GM13976 (cell line): ENCODE results near the gene SMIM20.

Source experiments
- DNase-seq: peaks from one replicate; pipeline ENCODE4 v3.0.0; 2012; ENCODE audit warnings: low spot score
- CTCF ChIP-seq: IDR thresholded peaks from 2 replicates; pipeline ENCODE4 v1.5.1; 2012; ENCODE audit warnings: borderline replicate concordance, mild to moderate bottlenecking; ENCODE audit not compliant: insufficient read depth; ENCODE audit errors: extremely low read depth, missing control alignments, control extremely low read depth
- in situ Hi-C: fragments of 300-500 bp; cut with MboI; formaldehyde crosslinking; loops from one replicate; pipeline ENCODE4 v1.12.0; 2022; ENCODE audit warnings: low sequenced_read_pairs, mixed read lengths, inconsistent platforms; ENCODE audit not compliant: unreplicated experiment

Gene SMIM20

GRCh38 chr4:25930731-25931354 is 16.8 kb downstream of the SMIM20 start:
- no peak for DNase-seq
- no peak for TF ChIP-seq CTCF
- in situ Hi-C loops: no loop called here

DNA sequence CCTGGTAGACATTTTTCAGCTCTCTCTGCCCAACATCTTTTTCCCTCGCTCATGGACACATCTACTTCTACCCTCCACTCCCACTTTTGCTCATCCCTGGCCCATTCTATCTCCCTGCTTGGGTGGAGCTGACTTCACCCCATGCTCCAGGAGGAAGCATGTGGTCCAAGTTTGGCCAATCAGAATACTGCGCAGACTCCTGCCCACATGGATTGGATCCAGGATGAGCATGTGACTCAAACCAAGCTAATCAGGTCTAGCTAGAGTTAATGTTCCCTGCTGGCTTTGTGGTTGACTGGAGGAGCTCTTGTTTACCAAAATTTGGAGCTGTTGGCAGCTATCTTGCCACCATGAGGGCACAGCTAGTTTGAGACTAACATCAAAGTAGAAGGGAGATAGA is 22.7 kb downstream of the SMIM20 start:
- no peak for TF ChIP-seq CTCF
- DNase-seq: no peak
- in situ Hi-C loops: no loop called here

DNA sequence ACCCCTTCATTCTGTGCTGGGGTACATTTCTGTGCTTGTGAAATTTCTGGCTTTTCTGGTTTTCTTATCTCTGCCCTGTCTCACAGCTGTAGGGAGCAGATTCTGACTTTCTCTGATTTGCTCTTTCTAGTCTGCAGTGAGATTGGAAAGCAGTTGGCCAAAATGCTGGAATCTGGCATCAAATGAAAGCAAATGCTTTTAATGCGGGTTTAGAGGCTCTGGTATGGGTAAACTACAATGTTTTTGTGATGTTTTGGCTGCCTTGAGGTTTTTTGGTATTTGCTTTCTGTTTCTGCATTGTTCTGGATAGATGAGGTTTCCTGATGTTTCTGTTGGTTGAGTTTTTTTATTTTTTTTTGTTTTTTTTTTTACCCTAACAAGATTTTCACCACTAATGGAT is 23.8 kb downstream of the SMIM20 start:
- no peak for DNase-seq
- in situ Hi-C loops: no loop called here
- no peak for TF ChIP-seq CTCF

DNA sequence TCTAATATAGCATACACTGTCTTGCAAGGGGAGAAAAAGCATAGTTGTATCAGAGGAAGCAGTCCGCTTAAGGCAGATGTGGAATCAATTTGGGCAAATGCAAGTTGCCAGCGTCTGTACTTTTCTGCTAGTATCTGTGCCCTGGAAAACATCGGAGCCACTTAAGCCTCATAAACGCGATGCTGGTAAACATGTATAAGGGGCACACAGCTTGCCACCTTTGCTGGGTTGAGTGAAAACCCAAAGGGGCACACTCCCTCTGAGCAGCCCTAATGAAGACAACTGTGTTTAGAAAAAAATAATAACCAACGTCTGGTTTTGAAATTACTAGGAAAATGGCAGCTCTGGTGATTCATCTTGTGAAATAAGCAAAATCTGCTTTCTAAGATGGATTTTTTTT is 24.3 kb downstream of the SMIM20 start:
- TF ChIP-seq CTCF: no peak
- DNase-seq: no peak
- in situ Hi-C loops: no loop called here

- DNase-seq: peak; percentile 61
- TF ChIP-seq CTCF: no peak
Measured at GRCh38 chr4:25938787-25939186, 24.8 kb downstream of the SMIM20 start.

DNA sequence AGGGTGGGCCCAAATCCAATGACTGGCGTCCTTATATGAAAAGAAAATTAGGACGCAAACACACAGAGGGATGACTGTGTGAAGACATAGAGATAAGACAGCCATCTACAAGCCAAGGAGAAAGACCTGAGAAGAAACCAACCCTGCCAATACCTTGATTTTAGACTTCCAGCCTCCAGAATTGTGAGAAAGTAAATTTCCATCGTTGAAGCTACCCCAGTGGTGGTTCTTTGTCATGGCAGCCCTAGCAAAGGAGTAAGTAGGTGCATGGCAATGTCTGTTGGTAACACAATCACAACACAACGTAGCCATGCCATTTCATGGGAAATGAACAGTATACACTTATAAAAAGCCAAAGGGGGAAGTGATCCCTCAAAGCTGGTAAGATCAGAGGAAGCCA is 25.3 kb downstream of the SMIM20 start:
- TF ChIP-seq CTCF: no peak
- in situ Hi-C loops: no loop called here
- no peak for DNase-seq

More at GRCh38 chr4:25938787-25939186, 24.8 kb downstream of the SMIM20 start:
- in situ Hi-C loops: no loop called here

DNA sequence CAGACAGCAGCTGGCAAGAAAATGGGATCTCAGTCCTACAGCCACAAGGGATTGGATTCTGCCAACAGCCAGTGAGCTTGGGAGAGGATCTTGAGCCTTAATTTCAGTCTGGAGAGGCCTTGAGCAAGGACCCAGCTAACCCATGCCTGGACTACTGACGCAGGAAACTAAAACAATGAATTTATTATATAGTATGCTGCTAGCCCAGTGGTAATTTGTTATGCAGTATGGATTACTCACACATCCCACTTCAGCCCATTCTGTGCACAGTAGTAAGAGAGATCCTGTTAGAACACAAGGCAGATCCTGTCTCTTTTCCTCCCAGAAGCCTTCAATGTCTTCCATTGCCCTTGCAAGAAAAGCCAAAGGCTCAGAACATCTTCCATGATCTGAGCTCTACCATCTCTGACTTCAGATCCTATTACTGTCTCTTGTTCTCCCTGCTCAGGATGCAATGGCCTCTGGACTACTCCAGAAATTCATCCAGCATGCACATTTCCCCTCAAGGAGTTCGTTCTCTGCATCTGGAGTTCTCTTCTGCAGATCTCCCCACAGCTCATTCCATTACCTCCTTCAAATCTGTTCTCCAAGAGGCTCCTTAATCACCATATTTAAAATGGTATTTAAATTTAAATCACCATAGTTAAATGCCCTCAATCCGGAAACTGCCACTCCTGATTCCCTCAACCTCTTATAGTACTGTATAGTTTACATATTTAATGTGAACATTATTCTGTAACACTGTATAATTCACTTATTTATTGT is 27.6 kb downstream of the SMIM20 start:
- in situ Hi-C loops: no loop called here
- no peak for TF ChIP-seq CTCF
- DNase-seq: no peak
